Frontal cortex (tissue), 4 donors: Measurements from ENCODE around the gene ELF3. TPM values are rescaled to one million over a fixed set of nuclear protein-coding genes. Genes with fewer than 3 reads are reported as not detected.
"Not testable (repeated sequence)": the region's sequence is repeated elsewhere in the genome, so short reads cannot be mapped to it uniquely, and the experiment has no call there.

Experiments
- DNase-seq, 2 donors: peaks; one replicate each; pipeline ENCODE4 v3.0.0; 2012; ENCODE audit warnings: low spot score in 2 of 2
- FAIRE-seq: peaks from 2 replicates; lab custom pipeline; 2012; peaks lifted over from hg19 to GRCh38; lab: Jason Lieb, UNC
- total RNA-seq: library from RNA; depleted of rRNA; stranded (reverse); fragments of >200 nt; gene quantifications from one replicate; pipeline ENCODE4 v1.2.3, GENCODE V29; 2014
- donor health status: control.
- donor health status: control.
- donor health status: control.

The ELF3 gene
- under 0.01 TPM for total RNA-seq

DNA sequence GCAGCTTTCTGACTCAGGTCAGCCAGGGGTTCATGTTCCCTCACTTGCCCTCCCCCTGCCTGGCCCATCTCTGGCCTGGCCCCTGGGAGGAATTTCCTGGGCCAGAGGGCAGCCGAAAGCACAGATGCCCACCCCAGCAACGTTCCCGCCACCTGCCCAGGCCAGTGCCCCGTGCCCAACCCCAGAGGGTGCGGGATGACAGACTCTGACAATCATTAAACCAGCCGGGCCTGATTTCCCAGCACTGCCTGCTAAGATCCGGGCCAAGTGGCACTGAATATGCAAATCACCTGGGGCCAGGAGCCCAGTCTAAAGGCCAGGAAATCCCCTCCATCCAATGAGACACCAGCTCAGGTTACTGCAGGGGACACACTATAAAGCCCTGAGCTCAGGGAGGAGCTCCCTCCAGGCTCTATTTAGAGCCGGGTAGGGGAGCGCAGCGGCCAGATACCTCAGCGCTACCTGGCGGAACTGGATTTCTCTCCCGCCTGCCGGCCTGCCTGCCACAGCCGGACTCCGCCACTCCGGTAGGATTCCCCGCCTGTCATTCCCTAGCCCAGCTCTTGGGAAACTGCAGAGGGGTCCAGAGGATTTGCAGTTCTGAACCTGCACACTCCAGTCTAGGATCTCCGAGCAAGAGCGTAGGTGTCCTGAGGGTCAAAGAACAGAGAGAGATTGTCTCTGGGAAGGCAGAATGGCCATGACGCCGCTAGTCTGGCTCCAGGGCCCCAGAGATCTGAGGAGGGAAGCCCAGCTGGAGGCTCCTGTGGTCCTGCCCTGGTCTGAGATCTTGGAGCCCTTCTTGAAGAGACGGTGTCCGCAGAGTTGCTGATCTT is at the start of gene ELF3:
TSS of gene ELF3 (plus strand) at position 408 of the 836 bp plus-strand sequence. CDS start 550 bp downstream, outside the sequence.
- DNase-seq (no peak), FAIRE-seq (no peak)

GRCh38 chr1:201962382-201962781 is 48.0 kb upstream of the ELF3 start:
- FAIRE-seq = not testable (repeated sequence)

GRCh38 chr1:201964261-201964660 is 46.1 kb upstream of the ELF3 start:
- FAIRE-seq (no peak), DNase-seq (no peak)

More at GRCh38 chr1:201962382-201962781, 48.0 kb upstream of the ELF3 start:
- DNase-seq = not testable (repeated sequence)

DNA sequence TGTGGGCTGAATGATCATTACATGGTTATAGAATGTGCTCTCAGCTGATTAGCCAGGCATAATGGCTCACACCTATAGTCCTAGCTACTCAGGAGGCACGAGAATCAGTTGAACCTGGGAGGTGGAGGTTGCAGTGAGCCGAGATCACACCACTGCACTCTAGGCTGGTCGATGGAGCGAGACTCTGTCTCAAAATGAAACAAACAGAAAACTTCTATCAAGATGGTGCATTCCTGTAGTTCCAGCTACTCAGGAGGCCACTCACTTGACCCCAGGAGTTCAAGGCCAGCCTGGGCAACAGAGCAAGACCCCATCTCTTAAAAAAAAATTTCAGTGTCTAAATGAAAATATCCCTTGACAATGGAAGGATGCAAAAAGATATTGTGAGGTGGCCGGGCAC is 44.2 kb upstream of the ELF3 start:
- no peak for DNase-seq
- no peak for FAIRE-seq

DNA sequence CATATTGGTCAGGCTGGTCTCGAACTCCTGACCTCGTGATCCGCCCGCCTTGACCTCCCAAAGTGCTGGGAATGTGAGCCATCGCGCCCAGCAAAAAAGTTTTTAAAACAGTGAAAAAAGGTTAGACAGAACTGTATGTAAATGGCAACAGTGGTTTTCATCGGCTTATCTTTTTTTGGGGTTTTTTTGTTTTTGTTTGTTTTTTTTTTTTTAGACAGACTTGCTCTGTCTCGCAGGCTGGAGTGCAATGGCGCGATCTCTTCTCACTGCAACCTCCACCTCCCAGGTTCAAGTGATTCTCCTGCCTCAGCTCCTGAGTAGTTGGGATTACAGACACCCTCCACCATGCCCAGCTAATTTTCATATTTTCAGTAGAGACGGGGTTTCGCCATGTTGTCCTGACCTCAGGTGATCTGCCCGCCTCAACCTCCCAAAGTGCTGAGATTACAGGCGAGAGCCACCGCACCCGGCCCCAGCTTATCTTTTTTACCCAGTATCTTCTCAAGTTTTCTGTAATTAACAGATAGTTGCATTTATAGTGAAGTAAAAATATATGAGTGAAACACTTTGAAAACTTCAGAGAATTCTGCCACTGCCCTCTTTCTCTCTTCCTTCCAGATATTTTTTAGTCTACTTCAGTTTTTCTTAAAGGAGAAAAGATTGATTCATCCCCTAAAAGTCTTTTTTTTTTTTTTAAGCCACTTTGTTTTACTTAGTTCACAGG is 42.0 kb upstream of the ELF3 start:
- FAIRE-seq (no peak), DNase-seq (no peak)

DNA sequence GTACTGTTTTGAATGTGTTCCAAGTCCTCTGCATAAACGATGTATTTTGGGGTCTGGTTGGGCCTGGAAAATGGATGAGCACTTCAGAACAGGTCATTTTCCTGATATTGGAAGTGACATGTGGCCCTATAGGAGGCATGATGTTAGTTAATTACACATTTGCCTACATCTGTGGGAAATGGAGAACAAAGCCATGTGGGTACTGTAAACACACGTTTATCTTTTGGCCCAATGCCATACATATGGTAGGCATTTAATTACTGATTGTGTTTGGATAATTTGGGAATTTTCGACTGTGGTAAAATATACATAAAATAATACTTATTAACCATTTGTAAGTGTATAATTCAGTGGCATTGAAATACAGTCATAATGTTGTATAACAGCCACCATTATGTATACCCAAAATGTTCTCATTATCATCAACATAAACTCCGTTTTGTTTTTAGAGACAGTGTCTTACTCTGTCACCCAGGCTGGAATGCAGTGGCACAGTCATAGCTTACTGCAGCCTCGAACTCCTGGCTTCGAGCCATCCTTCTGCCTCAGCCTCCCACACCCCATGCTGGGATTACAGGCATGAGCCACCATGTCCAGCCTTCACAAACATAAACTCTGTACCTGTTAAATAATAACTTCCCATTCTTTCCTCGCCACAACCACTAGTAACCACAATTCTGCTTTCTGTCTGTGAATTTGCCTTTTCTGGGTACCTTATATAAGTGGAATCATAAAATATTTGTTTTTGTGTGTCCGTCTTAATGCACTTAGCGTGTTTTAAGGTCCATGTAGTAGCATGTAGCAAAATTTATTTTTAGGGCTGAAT is 39.8 kb upstream of the ELF3 start:
- FAIRE-seq = no peak
- DNase-seq = no peak

DNA sequence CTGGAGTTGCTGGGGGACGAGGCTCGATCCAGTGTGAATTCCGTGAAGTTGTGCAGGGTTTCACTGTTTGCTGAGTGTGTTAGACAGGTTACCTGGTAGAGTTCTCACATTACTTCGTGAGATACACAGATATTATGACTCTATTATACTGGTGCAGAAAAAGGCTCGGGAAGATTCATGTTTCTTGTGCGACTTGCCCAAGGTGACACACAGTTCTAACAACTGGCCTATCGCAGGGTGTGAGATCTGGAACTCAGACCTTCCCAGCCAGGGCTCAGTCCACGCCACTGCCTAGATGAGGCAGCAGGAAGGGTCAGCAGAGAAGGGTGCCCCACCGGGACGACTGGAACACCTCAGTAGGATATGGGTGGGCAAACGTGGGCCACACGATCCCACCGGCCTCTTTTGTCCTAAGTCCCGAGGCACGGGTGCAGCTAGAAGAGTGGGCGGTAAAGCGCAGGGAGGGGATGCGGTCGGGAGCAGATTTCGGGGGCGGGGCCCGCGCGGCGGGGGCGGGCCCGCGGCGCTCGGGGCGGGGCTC is 28.2 kb upstream of the ELF3 start:
- FAIRE-seq = no peak
- DNase-seq = peak; percentile 26 to 84

DNA sequence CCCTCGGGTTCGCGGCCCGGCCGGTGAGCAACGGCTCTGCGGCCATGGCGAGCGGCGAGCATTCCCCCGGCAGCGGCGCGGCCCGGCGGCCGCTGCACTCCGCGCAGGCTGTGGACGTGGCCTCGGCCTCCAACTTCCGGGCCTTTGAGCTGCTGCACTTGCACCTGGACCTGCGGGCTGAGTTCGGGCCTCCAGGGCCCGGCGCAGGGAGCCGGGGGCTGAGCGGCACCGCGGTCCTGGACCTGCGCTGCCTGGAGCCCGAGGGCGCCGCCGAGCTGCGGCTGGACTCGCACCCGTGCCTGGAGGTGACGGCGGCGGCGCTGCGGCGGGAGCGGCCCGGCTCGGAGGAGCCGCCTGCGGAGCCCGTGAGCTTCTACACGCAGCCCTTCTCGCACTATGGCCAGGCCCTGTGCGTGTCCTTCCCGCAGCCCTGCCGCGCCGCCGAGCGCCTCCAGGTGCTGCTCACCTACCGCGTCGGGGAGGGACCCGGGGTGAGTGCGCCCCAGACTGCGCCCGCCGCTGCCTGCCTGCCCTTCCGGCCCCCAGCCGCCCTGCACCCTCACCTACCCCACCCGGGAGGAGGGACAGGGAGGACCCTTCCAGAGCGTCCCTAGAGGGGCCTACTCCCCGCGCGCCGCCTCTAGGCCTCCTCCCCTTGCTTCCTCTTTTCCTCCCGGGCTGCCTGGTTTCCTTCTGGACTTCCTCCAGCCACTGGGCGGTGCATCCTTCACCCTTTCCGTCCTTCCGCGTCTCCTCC is 27.6 kb upstream of the ELF3 start, which contains the start of gene RNPEP:
TSS of gene RNPEP (plus strand) at position 26 of the 757 bp plus-strand sequence. CDS start at position 45, 19 bp downstream.
- no peak for FAIRE-seq
- peak; percentile 62 to 83 for DNase-seq

GRCh38 chr1:201983380-201983805 is 27.0 kb upstream of the ELF3 start:
- no peak for DNase-seq

GRCh38 chr1:201984446-201984845 is 25.9 kb upstream of the ELF3 start:
- no peak for DNase-seq
- FAIRE-seq = no peak

More at GRCh38 chr1:201983380-201983805, 27.0 kb upstream of the ELF3 start:
- no peak for FAIRE-seq

DNA sequence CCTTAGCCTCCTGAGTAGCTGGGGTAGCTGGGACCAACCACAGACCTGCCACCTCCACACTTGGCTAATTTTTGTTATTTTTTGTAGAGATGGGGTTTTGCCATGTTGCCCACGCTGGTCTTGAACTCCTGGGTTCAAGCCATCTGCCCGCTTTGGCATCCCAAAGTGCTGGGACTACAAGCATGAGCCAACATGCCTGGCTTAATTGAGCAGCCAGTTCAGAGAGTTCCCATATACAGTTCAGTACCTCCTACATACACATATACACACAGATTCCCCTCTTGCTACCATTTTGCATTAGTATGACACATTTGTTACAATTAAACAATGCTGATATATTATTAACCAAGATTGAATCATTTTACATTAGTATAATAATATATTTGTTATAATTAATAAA is 25.0 kb upstream of the ELF3 start:
- no peak for DNase-seq

DNA sequence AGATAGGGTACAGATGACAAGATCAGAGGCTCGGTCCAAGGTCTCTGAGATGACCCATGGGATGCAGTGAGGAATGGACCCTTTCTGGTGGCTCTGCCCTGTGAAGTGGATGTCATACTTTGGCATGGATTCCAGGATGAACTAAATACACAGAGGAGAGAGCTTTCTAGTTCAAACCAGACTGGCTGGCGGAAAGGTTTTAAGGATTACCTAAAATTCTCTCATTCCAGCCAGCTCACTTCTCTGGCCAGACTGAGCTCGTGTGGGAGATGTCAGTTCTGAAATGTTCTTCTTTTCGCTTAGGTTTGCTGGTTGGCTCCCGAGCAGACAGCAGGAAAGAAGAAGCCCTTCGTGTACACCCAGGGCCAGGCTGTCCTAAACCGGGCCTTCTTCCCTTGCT is 21.8 kb upstream of the ELF3 start:
- DNase-seq = no peak
- no peak for FAIRE-seq

More for the DNA sequence above, 25.0 kb upstream of the ELF3 start:
- no peak for FAIRE-seq

GRCh38 chr1:201989354-201990128 is 20.8 kb upstream of the ELF3 start:
- DNase-seq = no peak
- FAIRE-seq = no peak

DNA sequence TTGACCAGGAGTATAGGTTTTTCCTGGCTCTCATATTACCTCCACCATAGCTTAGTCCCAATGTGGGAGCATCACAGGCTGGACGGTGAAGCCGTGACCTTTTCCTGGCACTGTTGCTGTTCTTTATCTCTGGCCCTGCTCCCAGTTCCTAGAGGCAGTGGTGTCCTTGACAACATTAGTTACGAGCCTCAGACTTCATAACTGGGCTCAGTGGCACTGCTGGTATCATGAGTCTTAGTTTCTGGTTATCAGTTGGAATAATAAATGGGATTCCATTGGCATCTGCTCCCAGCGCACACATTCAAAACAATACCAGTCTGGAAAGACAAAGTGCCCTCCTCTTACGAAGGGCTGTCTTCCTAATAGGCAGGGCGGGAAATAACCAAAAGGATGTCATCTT is 20.0 kb upstream of the ELF3 start:
- no peak for FAIRE-seq

GRCh38 chr1:201999625-202000238 is 10.7 kb upstream of the ELF3 start:
- DNase-seq (peak in 1 of 2 donors; percentile 66), FAIRE-seq (no peak)

More for the DNA sequence above, 20.0 kb upstream of the ELF3 start:
- no peak for DNase-seq

DNA sequence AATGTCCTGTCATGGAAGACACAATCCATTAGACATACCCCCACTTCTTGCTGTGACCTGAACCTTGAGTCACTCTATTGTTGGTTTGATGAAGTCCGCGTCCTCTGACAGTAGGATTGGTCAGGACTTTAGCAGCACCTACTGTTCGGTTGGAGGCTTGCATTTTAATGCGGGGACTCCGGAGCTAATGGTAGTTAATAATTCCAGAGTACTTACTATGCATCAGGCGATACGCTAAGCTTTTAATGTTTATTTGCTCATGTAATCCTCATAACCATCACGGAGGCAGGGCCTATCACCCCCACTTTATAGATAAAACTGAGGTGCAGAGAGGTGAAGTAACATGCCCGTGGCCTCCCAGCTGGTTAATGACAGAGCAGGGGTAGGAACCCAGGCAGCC is 7.9 kb upstream of the ELF3 start:
- DNase-seq = no peak
- no peak for FAIRE-seq

- DNase-seq (no peak), FAIRE-seq (no peak)
Measured at GRCh38 chr1:202004711-202005110, 5.7 kb upstream of the ELF3 start.

- DNase-seq (no peak), FAIRE-seq (no peak)
Measured at GRCh38 chr1:202005958-202006357, 4.4 kb upstream of the ELF3 start.
